IPS-18c (cell line): ENCODE measurements around the gene LRIT1.
"Not testable (repeated sequence)": the region's sequence is repeated elsewhere in the genome, so short reads cannot be mapped to it uniquely, and the experiment has no call there.

Source experiments
- H3K4me3 ChIP-seq: 2 replicates; pipeline ENCODE4 v1.7.0; 2013; ENCODE audit warnings: low read depth, mild to moderate bottlenecking, low read length, moderate library complexity; ENCODE audit not compliant: insufficient read depth
- H3K9me3 ChIP-seq: one replicate; pipeline ENCODE4 v1.6.1; 2013; ENCODE audit warnings: mild to moderate bottlenecking, low read length, moderate library complexity; ENCODE audit not compliant: control insufficient read depth, insufficient read depth

The LRIT1 gene, protein sequence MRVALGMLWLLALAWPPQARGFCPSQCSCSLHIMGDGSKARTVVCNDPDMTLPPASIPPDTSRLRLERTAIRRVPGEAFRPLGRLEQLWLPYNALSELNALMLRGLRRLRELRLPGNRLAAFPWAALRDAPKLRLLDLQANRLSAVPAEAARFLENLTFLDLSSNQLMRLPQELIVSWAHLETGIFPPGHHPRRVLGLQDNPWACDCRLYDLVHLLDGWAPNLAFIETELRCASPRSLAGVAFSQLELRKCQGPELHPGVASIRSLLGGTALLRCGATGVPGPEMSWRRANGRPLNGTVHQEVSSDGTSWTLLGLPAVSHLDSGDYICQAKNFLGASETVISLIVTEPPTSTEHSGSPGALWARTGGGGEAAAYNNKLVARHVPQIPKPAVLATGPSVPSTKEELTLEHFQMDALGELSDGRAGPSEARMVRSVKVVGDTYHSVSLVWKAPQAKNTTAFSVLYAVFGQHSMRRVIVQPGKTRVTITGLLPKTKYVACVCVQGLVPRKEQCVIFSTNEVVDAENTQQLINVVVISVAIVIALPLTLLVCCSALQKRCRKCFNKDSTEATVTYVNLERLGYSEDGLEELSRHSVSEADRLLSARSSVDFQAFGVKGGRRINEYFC

DNA sequence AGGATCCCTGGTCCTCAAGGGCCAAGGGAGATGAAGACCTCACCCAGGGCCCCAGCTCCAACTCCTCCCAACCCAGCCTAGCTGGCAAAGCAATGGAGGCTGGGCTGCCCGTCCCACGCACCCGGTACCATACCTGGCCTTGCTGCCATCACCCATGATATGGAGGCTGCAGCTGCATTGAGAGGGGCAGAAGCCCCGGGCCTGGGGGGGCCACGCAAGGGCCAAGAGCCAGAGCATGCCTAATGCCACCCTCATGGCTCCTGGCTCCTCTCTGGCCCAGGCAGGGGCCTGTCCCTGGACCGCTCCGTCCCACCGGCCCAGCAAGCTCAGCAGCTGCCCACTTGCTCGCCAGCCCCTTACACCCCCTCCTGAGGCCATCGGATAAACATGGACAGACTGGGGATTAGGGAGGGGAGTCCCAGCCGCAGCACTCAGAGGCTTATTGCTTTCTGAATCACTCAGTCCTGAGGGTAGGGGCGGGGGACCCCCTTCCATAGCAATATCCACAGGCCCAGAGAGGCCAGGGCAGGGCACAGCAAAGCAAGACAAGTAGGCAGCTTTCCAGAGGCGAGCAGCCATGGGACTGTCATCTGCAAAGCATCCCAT, at the start of gene LRIT1:
TSS of gene LRIT1 (minus strand) at position 362 of the 606 bp plus-strand sequence. CDS start at position 255, 107 bp downstream.
- Histone ChIP-seq H3K9me3 (peaks cover 2% of the 10 kb centered on the region), H3K4me3 (no peak within 1 kb of the TSS)

GRCh38 chr10:84290235-84290634, 48.9 kb upstream of the LRIT1 start:
- no peak overlapping the region for H3K4me3 ChIP-seq
- H3K9me3 ChIP-seq: no peaks in the 10 kb centered on the region

GRCh38 chr10:84289521-84290200, 48.3 kb upstream of the LRIT1 start:
- no peak overlapping the region for H3K4me3 ChIP-seq
- no peaks in the 10 kb centered on the region for H3K9me3 ChIP-seq

- Histone ChIP-seq H3K9me3 (no peaks in the 10 kb centered on the region), H3K4me3 (no peak overlapping the region)
Measured at GRCh38 chr10:84288151-84288550, 46.8 kb upstream of the LRIT1 start.

DNA sequence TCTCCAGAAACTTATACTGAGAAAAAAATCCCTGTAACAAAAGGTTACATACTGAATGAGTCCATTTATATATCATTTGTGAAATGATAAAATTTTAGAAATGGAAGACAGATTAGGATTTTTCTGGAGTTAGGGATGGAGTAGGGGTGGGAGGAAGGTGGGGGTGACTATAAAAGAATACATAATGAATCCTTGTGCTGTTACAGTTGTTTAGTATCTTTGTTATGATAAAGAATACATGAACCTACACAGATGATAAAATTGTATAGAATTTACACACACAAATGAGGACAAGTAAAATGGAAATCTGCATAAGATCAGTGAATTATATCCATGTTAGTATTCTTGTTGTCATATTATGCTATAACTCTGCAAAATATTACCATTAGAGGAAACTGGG, 45.3 kb upstream of the LRIT1 start:
- no peak overlapping the region for H3K4me3 ChIP-seq
- H3K9me3 ChIP-seq: no peaks in the 10 kb centered on the region

DNA sequence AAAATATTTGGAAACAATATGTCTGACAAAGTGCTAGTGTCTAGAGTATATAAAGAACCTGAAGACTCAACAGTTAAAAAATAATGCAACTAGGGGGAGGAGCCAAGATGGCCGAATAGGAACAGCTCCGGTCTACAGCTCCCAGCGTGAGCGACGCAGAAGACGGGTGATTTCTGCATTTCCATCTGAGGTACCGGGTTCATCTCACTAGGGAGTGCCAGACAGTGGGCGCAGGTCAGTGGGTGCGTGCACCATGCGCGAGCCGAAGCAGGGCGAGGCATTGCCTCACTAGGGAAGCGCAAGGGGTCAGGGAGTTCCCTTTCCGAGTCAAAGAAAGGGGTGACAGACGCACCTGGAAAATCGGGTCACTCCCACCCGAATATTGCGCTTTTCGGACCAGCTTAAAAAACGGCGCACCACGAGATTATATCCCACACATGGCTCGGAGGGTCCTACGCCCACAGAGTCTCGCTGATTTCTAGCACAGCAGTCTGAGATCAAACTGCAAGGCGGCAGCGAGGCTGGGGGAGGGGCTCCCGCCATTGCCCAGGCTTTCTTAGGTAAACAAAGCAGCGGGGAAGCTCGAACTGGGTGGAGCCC, 38.6 kb upstream of the LRIT1 start:
- H3K9me3 ChIP-seq, H3K4me3 ChIP-seq: not testable (repeated sequence)

GRCh38 chr10:84270708-84271107, 29.4 kb upstream of the LRIT1 start:
- no peaks in the 10 kb centered on the region for H3K9me3 ChIP-seq
- H3K4me3 ChIP-seq: no peak overlapping the region

- Histone ChIP-seq H3K9me3 (no peaks in the 10 kb centered on the region), H3K4me3 (no peak overlapping the region)
Measured at GRCh38 chr10:84269773-84270172, 28.4 kb upstream of the LRIT1 start.

GRCh38 chr10:84269162-84269561, 27.8 kb upstream of the LRIT1 start:
- no peak overlapping the region for H3K4me3 ChIP-seq

DNA sequence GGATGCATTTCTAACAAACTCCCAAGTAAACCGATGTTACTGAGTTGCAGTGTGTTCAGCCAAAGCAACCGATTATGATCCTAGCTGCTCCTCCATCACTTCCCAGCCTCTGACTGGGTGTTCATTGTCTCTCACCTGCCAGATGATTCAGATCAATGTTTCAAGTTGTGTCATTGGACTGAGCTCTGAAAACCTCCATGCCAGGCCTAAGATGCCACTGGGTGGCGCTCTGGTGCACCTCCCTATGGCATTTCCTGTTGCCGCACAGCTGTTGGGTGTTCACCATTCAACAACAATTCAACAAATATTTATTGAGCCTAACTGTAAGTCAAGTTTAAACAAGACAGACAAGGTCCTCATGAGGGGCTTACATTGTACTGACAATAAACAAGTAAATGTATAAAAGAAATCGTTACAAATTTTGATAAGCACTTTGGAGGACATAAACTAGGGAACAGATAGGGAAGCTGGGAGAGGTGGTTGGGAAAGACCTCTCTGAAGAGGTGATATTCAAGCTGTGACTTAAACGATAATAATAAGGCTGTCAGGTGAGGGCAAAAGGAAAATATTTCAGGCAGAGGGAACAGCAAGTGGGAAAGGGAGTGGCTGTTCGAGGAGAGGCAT, 26.3 kb upstream of the LRIT1 start:
- Histone ChIP-seq H3K9me3 (no peaks in the 10 kb centered on the region), H3K4me3 (no peak overlapping the region)

More at GRCh38 chr10:84269162-84269561, 27.8 kb upstream of the LRIT1 start:
- H3K9me3 ChIP-seq: no peaks in the 10 kb centered on the region

DNA sequence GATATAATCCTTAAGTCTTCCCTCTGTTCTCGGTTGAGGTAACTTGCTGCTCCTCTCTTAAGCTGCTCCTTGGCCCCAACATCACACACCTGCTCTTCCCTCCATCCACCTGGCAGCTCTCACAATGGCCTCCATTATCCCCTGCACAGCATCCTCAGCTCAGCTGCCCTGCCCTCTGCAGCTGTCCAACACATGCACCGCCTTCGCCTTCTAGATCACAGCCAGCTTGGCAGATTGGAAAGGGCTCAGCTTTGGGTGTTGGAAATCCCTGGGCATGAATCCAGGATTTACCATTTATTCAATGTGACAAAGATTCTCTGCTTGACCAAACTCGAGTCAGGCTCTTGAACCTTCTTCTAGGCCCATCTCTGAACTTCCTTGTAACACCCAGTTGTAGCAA, 24.1 kb upstream of the LRIT1 start:
- no peaks in the 10 kb centered on the region for H3K9me3 ChIP-seq
- H3K4me3 ChIP-seq: no peak overlapping the region

DNA sequence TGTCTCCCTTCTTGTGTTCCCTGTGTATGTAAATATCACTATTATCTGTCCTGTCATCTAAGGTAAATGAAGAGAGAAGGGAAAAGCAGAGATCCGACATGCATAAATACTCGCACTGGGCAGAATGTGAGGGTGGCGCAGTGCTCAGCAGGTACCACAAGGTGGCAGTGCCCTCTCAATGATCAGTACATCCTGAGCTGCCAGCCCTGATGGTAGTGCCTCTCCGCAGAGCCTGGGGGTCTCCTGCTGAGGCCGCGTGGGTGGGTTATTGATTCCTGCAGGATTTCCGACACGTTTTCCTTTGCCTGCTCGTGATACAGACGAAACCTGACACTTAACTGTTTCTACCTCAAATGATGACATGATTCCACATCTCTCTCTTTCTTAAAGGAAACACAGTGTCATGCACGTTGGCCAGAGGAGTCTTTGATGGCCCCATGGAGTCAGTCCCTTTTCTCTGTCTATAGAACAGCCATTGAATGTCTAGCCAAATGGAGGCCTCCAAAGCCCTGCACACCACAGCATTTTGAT, 23.3 kb upstream of the LRIT1 start:
- Histone ChIP-seq H3K4me3 (no peak overlapping the region), H3K9me3 (no peaks in the 10 kb centered on the region)

DNA sequence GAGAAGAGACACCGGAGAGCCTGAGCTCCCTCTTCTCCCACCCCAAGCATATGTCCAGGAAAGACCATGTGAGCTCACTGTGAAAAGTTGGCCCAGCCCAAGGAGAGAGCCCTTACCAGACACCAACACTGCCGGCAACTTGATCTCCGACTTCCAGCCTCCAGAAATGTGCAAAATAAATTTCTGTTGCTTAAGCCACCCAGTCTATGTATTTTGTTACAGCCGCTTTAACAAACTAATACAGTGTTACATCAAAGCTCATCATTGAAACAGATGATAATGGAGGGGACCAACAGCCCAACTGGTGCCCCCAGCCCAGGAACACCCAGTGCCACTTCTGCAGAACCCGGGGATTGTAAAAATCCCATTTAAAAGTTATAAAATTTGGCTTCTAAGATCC, 22.4 kb upstream of the LRIT1 start:
- Histone ChIP-seq H3K4me3 (no peak overlapping the region), H3K9me3 (no peaks in the 10 kb centered on the region)

DNA sequence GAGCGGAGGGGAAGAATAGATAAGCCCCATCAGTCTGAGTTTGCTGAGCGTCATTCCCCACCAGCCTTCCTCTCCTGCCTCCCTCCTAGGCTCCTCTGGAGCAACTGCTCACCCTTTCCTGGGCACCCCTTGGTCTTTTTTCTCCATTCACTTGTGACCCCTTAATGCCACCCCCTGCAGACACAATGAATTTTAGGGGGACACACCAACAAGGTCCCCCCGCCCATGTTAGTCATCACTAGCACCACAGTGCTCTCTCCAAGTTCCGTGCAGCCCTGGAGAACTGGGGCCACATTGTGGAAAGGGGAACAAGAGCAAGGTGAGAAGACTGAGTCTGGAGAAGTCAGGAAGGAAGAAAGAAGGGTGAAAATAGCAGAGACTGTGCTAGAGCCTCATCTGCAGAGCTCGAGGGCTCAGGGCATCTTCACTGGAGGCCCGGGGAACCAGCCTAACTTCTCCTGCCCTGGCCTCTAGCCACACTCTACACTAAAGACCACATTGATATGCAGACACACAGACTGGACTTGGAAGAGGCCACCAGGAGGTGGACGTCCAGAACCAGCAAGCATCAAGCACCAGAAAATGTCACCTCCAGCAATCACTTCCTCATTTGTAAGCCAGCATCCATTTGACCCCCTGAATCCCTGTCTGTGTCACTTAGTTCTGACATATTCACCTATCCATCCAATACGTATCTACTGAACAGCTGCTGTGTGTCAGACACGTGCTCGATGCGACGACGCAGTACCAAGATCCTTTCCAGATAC, 21.0 kb upstream of the LRIT1 start:
- Histone ChIP-seq H3K9me3 (no peaks in the 10 kb centered on the region), H3K4me3 (no peak overlapping the region)

GRCh38 chr10:84261236-84261915, 20.0 kb upstream of the LRIT1 start:
- H3K9me3 ChIP-seq: no peaks in the 10 kb centered on the region
- H3K4me3 ChIP-seq: no peak overlapping the region
